ENCODE measurements around the gene CEACAM7.

The CEACAM7 gene

GRCh38 chr19:41695745-41696144, 7.7 kb upstream of the CEACAM7 start:
- no peak for TF ChIP-seq ARNTL (CRISPR knock-in tag; IDR thresholded peaks at IDR 0.05; ENCODE audit: borderline replicate concordance, low read depth)
- TF ChIP-seq ZNF8 (CRISPR knock-in tag; IDR thresholded peaks at IDR 0.05) = no peak
- TF ChIP-seq SNAI2 (CRISPR knock-in tag; IDR thresholded peaks at IDR 0.05) = no peak
- no peak for TF ChIP-seq PPARA (CRISPR knock-in tag; IDR thresholded peaks at IDR 0.05; ENCODE audit: borderline replicate concordance)
- TF ChIP-seq ZNF70 (CRISPR knock-in tag; IDR thresholded peaks at IDR 0.05) = no peak
- no peak for TF ChIP-seq CSDC2 (CRISPR knock-in tag; IDR thresholded peaks at IDR 0.05)
- no peak for TF ChIP-seq CSRNP3 (CRISPR knock-in tag; IDR thresholded peaks at IDR 0.05)
- TF ChIP-seq POU6F1 (CRISPR knock-in tag; IDR thresholded peaks at IDR 0.05; ENCODE audit: borderline replicate concordance, low read depth) = no peak
- no peak for TF ChIP-seq TCF4 (CRISPR knock-in tag; IDR thresholded peaks at IDR 0.05; ENCODE audit: borderline replicate concordance)
- TF ChIP-seq OSR1 (CRISPR knock-in tag; IDR thresholded peaks at IDR 0.05) = no peak
- no peak for TF ChIP-seq PATZ1 (CRISPR knock-in tag; IDR thresholded peaks at IDR 0.05; ENCODE audit: borderline replicate concordance)
- TF ChIP-seq CREB5 (CRISPR knock-in tag; IDR thresholded peaks at IDR 0.05; ENCODE audit: low read depth) = no peak
- ATAC-seq = no peak

- ATAC-seq = no peak
- no peak for TF ChIP-seq ESRRG (CRISPR knock-in tag; IDR thresholded peaks at IDR 0.05)
- TF ChIP-seq ISL1 (CRISPR knock-in tag; IDR thresholded peaks at IDR 0.05) = no peak
- TF ChIP-seq SNAI2 (CRISPR knock-in tag; IDR thresholded peaks at IDR 0.05) = no peak
- no peak for TF ChIP-seq ZNF70 (CRISPR knock-in tag; IDR thresholded peaks at IDR 0.05)
- no peak for TF ChIP-seq GLIS3 (CRISPR knock-in tag; IDR thresholded peaks at IDR 0.05)
- TF ChIP-seq ZFP30 (CRISPR knock-in tag; IDR thresholded peaks at IDR 0.05) = no peak
- TF ChIP-seq TSHZ2 (CRISPR knock-in tag; IDR thresholded peaks at IDR 0.05) = no peak
- TF ChIP-seq ARNTL (CRISPR knock-in tag; IDR thresholded peaks at IDR 0.05; ENCODE audit: borderline replicate concordance, low read depth) = no peak
- TF ChIP-seq OSR1 (CRISPR knock-in tag; IDR thresholded peaks at IDR 0.05) = no peak
- no peak for TF ChIP-seq ZNF8 (CRISPR knock-in tag; IDR thresholded peaks at IDR 0.05)
- TF ChIP-seq PATZ1 (CRISPR knock-in tag; IDR thresholded peaks at IDR 0.05; ENCODE audit: borderline replicate concordance) = no peak
- no peak for TF ChIP-seq CREB5 (CRISPR knock-in tag; IDR thresholded peaks at IDR 0.05; ENCODE audit: low read depth)
- no peak for TF ChIP-seq CSRNP3 (CRISPR knock-in tag; IDR thresholded peaks at IDR 0.05)
- no peak for TF ChIP-seq ZC3H10 (CRISPR knock-in tag; IDR thresholded peaks at IDR 0.05)
- TF ChIP-seq RARB (CRISPR knock-in tag; IDR thresholded peaks at IDR 0.05) = no peak
Observed at GRCh38 chr19:41694831-41695635, 7.0 kb upstream of the CEACAM7 start.

Measured in SK-N-SH treated with all-trans-retinoic acid at 6 μM for 48 hours (cell line).